ENCODE measurements around the gene HDAC4. TPM values are rescaled to one million over a fixed set of nuclear protein-coding genes. Genes with fewer than 3 reads are reported as not detected.

HDAC4 gene
- total and polyA plus RNA-seq, 9 of the 15 experiments (the other 6 are each of a cell fraction or from before 2014, with no cell fraction given): 0.11 to 20.2 (median 4.0) TPM

DNA sequence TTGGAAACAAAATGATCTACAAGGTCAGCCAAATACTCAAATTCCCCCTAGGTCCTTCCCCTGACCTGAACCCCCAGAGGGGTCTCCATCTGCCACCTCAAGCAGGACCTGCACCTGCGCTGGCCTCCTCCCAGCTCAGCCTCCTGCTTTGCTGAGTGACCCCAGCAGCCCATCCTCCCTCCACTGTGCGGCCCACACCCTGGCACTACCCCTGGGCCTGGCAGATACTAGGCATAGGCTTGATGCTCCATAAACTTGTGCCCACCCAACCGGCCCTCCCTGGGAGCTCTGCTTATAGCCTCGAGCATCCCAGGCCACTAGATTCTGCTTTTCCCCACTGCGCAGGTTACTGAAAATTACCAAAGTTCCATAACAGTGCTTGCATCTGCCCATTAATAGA lies 156.2 kb downstream of the HDAC4 start:
- ChIA-PET POLR2A (no interaction called here), CTCF (ENCODE audit: low intra/inter-chr PET ratio) (no interaction called here)
- Histone ChIP-seq H4K20me1 (replicated peaks; ENCODE audit: control insufficient read depth, insufficient read depth, low read length) (peaks cover 9% of the 10 kb centered on the region; the same call in 1 of the 2 replicates), H3K9ac (ENCODE audit: insufficient read depth in 1 of 2, low read depth in 2 of 2, low read length in 2 of 2) (no peak overlapping the region), H3K27me3 (ENCODE audit: control insufficient read depth in 2 of 2, insufficient read depth in 2 of 2, low read length in 2 of 2) (no peaks in the 10 kb centered on the region), H3K9me1 (ENCODE audit: control insufficient read depth, insufficient read depth, low read length) (no peaks in the 10 kb centered on the region), H2AFZ (ENCODE audit: low read depth, low read length) (no peak overlapping the region), H3K4me1 (replicated peaks in 1 of 2; ENCODE audit: control insufficient read depth in 2 of 2, insufficient read depth in 2 of 2, low read length in 2 of 2) (peaks cover 13 to 23% of the 10 kb centered on the region in 2 experiments; a peak in 4 of 5 replicates), H3K79me2 (ENCODE audit: control insufficient read depth, insufficient read depth, low read length) (peaks cover 4% of the 10 kb centered on the region; the same call in 2 of the 3 replicates), H3K4me2 (ENCODE audit: insufficient read depth, low read length) (no peak overlapping the region), H3K9me3 (replicated peaks; ENCODE audit: control insufficient read depth, insufficient read depth, low read depth, low read length) (no peaks in the 10 kb centered on the region), H3K36me3 (ENCODE audit: control insufficient read depth, insufficient read depth, low read length) (no peaks in the 10 kb centered on the region), H3K4me3 (no peak overlapping the region), H3K27ac (ENCODE audit: extremely low read depth, low read depth, low read length) (no peak overlapping the region)
- in situ Hi-C loops (cut with MboI): no loop called here
- FAIRE-seq (no peak), DNase-seq (ENCODE audit: extremely low read depth in 1 of 4, low spot score in 3 of 4) (no peak), ATAC-seq (no peak)
- BruUV-seq (replicated peaks): no TSS peak
- no CpG with 5 or more reads among the region's 5 CpGs for WGBS (ENCODE audit: insufficient coverage, low coverage, missing lambda C conversion rate)
- intact Hi-C loops (cut with micrococcal nuclease): no loop called here
- TF ChIP-seq, protein P1, sequence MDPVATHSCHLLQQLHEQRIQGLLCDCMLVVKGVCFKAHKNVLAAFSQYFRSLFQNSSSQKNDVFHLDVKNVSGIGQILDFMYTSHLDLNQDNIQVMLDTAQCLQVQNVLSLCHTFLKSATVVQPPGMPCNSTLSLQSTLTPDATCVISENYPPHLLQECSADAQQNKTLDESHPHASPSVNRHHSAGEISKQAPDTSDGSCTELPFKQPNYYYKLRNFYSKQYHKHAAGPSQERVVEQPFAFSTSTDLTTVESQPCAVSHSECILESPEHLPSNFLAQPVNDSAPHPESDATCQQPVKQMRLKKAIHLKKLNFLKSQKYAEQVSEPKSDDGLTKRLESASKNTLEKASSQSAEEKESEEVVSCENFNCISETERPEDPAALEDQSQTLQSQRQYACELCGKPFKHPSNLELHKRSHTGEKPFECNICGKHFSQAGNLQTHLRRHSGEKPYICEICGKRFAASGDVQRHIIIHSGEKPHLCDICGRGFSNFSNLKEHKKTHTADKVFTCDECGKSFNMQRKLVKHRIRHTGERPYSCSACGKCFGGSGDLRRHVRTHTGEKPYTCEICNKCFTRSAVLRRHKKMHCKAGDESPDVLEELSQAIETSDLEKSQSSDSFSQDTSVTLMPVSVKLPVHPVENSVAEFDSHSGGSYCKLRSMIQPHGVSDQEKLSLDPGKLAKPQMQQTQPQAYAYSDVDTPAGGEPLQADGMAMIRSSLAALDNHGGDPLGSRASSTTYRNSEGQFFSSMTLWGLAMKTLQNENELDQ (CRISPR knock-in tag; IDR thresholded peaks at IDR 0.05; ENCODE audit: borderline replicate concordance): no peak
- TF ChIP-seq, protein P2, sequence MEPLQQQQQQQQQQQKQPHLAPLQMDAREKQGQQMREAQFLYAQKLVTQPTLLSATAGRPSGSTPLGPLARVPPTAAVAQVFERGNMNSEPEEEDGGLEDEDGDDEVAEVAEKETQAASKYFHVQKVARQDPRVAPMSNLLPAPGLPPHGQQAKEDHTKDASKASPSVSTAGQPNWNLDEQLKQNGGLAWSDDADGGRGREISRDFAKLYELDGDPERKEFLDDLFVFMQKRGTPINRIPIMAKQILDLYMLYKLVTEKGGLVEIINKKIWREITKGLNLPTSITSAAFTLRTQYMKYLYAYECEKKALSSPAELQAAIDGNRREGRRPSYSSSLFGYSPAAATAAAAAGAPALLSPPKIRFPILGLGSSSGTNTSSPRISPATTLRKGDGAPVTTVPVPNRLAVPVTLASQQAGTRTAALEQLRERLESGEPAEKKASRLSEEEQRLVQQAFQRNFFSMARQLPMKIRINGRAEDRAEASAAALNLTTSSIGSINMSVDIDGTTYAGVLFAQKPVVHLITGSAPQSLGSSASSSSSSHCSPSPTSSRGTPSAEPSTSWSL (CRISPR knock-in tag; IDR thresholded peaks at IDR 0.05; ENCODE audit: borderline replicate concordance): no peak
- TF ChIP-seq SAFB (IDR thresholded peaks at IDR 0.05; ENCODE audit: borderline replicate concordance, low read depth, low read length): no peak
- TF ChIP-seq NFXL1 (CRISPR knock-in tag; IDR thresholded peaks at IDR 0.05): no peak
- TF ChIP-seq ZNF561 (CRISPR knock-in tag; conservative IDR thresholded peaks at IDR 0.05): no peak
- no peak for TF ChIP-seq ZNF785 (CRISPR knock-in tag; IDR thresholded peaks at IDR 0.05)
- no peak for TF ChIP-seq KLF1 (tag; IDR thresholded peaks at IDR 0.05)
- TF ChIP-seq, protein P3, sequence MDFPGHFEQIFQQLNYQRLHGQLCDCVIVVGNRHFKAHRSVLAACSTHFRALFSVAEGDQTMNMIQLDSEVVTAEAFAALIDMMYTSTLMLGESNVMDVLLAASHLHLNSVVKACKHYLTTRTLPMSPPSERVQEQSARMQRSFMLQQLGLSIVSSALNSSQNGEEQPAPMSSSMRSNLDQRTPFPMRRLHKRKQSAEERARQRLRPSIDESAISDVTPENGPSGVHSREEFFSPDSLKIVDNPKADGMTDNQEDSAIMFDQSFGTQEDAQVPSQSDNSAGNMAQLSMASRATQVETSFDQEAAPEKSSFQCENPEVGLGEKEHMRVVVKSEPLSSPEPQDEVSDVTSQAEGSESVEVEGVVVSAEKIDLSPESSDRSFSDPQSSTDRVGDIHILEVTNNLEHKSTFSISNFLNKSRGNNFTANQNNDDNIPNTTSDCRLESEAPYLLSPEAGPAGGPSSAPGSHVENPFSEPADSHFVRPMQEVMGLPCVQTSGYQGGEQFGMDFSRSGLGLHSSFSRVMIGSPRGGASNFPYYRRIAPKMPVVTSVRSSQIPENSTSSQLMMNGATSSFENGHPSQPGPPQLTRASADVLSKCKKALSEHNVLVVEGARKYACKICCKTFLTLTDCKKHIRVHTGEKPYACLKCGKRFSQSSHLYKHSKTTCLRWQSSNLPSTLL (IDR thresholded peaks at IDR 0.05): no peak
- TF ChIP-seq STAT5A (IDR thresholded peaks at IDR 0.05; ENCODE audit: borderline replicate concordance, low read length): no peak
- TF ChIP-seq SP2 (IDR thresholded peaks at IDR 0.05; ENCODE audit: extremely low read depth, low read depth, low read length, poor library complexity, severe bottlenecking): no peak
- no peak for TF ChIP-seq ZKSCAN1 (IDR thresholded peaks at IDR 0.05; ENCODE audit: low read depth, low read length)
- TF ChIP-seq ZFP36 (IDR thresholded peaks at IDR 0.05; ENCODE audit: low read depth, low read length, partially characterized antibody): no peak
- TF ChIP-seq HDAC6 (IDR thresholded peaks at IDR 0.05; ENCODE audit: low read depth, low read length): no peak
